HCT116 (cell line): Measurements from ENCODE around the gene WAC.

Experiments used
- CBX3 ChIP-seq: IDR thresholded peaks from 2 replicates; pipeline ENCODE4 v1.6.1; 2012; ENCODE audit warnings: low read depth
- CEBPB ChIP-seq: IDR thresholded peaks from 2 replicates; pipeline ENCODE4 v1.6.1; 2012; ENCODE audit warnings: low read depth
- CTCF ChIP-seq, 3 experiments: fragments of 200-600 bp in 1 of 3; sonication (generic) in 1 of 3; IDR thresholded peaks in 2 of 3; conservative IDR thresholded peaks in 1 of 3; 2 replicates each; pipeline ENCODE4 v1.5.1; 2012 to 2017; ENCODE audit warnings: low read depth in 2 of 3, low read length in 2 of 3, antibody characterized with exemption in 1 of 3, borderline replicate concordance in 1 of 3, control low read depth in 1 of 3, mild to moderate bottlenecking in 1 of 3, mixed read lengths in 1 of 3, mixed run types in 1 of 3, moderate library complexity in 1 of 3; ENCODE audit not compliant: insufficient read depth in 1 of 3
- EZH2 ChIP-seq: fragments of 200-600 bp; sonication (generic); IDR thresholded peaks from 2 replicates; pipeline ENCODE4 v1.6.1; 2017; ENCODE audit warnings: antibody characterized with exemption, mixed run types
- EZH2phosphoT487 ChIP-seq: fragments of 200-600 bp; IDR thresholded peaks from 2 replicates; pipeline ENCODE4 v1.6.1; 2018; ENCODE audit warnings: antibody characterized with exemption, borderline replicate concordance
- FOSL1 ChIP-seq: IDR thresholded peaks from 2 replicates; pipeline ENCODE4 v1.6.1; 2012; ENCODE audit warnings: low read depth
- MAX ChIP-seq: IDR thresholded peaks from 2 replicates; pipeline ENCODE4 v1.6.1; 2012
- POLR2A ChIP-seq: IDR thresholded peaks from 2 replicates; pipeline ENCODE4 v1.7.0; 2011; ENCODE audit warnings: borderline replicate concordance; ENCODE audit not compliant: insufficient read depth, insufficient read length; ENCODE audit errors: extremely low read depth
- POLR2AphosphoS5 ChIP-seq: IDR thresholded peaks from 2 replicates; pipeline ENCODE4 v1.6.1; 2011; ENCODE audit warnings: mild to moderate bottlenecking, low read depth, low read length, moderate library complexity
- RAD21 ChIP-seq: IDR thresholded peaks from 2 replicates; pipeline ENCODE4 v1.6.1; 2012; ENCODE audit warnings: low read depth, mild to moderate bottlenecking
- SP1 ChIP-seq: IDR thresholded peaks from 2 replicates; pipeline ENCODE4 v1.6.1; 2012; ENCODE audit warnings: low read depth
- YY1 ChIP-seq: IDR thresholded peaks from 2 replicates; pipeline ENCODE4 v1.6.1; 2011; ENCODE audit warnings: low read length, low read depth, moderate library complexity, mild to moderate bottlenecking; ENCODE audit not compliant: insufficient replicate concordance; ENCODE audit errors: extremely low read depth
- ZFX ChIP-seq: fragments of 450-650 bp; IDR thresholded peaks from 2 replicates; pipeline ENCODE4 v1.6.1; 2017

DNA sequence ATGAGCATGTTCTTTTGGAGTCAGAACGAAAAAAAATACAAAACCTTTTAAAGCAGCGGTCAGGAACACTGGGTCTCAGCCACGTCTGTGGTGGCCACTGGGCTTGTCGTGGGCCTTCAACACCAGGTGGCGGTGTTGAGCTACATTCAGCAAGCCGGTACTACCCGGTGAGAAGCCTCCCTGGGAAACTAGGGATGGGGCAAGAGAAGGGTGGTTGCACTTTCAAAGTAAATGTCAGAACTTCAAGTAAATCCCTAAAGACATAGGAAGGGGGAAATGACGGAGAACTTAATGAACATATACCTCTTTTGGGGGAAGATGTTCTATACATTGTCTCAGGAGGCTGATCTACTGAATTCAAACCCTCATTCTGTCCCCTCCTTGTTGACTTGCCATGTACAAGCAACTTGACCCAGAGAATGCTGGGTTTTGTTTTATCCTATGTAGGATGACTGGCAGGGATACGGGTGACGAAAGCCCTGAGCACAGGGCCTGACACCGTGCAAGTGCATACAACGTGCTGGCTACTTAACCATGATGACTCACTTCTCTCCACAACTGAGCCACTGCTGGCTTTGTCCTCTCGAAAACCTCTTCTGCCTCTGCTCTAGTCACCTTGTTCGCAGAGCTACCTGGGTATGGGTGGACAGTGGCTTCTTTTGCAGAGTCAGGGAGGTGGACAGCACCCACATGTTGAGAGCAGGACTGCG lies 95.4 kb downstream of the WAC start:
- no peak for TF ChIP-seq POLR2AphosphoS5
- TF ChIP-seq MAX, result no peak
- no peak for TF ChIP-seq FOSL1
- peak; percentile 72 to 96 (median 93) for TF ChIP-seq CTCF (IDR thresholded peaks at IDR 0.05 in 2 of 3, conservative IDR thresholded peaks at IDR 0.05 in 1 of 3; ENCODE audit: borderline replicate concordance in 1 of 3, insufficient read depth in 1 of 3, low read depth in 2 of 3, low read length in 2 of 3)
- peak; percentile 93 for TF ChIP-seq RAD21
- TF ChIP-seq YY1, result no peak
- TF ChIP-seq SP1, result no peak
- TF ChIP-seq EZH2, result no peak
- no peak for TF ChIP-seq EZH2phosphoT487
- TF ChIP-seq POLR2A, result no peak
- no peak for TF ChIP-seq CEBPB
- no peak; the same call in 1 of the 2 replicates for TF ChIP-seq CBX3
- no peak for TF ChIP-seq ZFX
